Glomerular visceral epithelial cell (primary cell): Measurements from ENCODE around the gene BUD13.

Experiments used
- DNase-seq: peaks from one replicate; pipeline ENCODE4 v3.0.0-alpha.2; 2016; ENCODE audit errors: extremely low spot score

Gene BUD13

DNA sequence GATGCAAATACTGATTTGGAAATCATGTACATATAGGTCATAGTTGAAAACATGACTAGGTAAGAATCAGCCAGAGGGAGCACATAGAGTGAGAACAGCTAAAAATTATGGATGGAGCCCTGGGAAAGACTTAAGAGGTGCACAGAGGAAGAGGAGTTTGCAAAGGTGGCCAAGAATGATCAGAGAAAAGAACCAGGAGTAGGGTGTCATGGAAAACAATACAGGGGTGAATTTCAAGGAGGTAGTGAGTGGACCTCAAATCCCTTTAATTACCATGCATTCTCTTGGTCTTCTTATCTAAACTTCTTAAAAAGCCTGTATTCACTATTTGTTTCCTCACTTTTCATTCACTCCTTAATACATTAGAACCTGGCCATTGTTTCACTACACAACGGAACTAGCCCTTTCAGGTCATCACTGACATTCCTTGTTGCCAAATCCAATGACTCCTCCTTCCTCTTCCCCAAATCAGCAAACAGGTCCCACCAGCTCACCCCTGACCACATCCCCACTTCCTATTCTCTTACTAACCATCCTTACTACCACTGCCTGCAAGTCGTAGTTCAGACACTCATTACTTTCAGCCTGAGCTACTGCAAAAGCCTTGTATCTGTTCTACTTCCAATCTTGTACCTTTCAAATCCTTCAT lies 22.6 kb downstream of the BUD13 start:
- DNase-seq: no peak

DNA sequence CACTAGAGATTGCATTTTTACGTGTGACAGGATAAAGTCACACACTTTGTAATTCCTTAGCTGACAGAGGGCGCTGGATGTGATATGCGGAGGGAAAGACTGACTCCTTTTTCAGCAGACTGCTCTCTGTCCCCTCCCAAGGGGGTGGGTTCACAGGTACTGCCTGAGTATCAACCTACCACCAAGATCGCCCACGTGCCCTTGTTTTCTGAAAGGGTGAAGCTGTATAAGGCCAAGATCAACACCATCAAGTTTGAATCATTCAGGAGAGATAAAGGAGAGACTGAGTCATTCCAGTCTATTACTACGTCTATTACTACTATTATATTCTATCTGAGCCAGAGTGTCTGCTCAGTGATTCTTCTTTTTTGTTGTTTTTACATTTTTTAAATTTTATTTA lies 30.7 kb downstream of the BUD13 start:
- no peak for DNase-seq

DNA sequence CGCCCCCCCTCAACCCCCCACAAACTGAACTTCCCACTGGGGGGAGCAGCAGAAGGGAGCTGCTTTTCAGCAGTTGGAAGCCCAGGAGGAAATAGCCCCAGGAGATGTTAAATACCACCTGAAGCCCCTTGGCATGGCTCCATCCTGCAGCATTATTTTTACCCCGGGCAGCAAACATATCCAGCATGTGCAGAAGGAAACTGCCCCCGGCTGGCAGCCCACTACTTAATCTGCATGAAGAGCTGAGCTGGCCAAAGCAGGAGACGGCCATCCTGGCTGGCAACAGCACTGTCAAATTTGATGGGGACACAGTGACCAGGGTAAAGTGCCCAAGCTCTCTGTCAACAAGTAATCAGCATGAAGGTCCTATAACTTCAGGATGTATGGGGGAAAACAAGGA lies 32.0 kb downstream of the BUD13 start:
- no peak for DNase-seq

DNA sequence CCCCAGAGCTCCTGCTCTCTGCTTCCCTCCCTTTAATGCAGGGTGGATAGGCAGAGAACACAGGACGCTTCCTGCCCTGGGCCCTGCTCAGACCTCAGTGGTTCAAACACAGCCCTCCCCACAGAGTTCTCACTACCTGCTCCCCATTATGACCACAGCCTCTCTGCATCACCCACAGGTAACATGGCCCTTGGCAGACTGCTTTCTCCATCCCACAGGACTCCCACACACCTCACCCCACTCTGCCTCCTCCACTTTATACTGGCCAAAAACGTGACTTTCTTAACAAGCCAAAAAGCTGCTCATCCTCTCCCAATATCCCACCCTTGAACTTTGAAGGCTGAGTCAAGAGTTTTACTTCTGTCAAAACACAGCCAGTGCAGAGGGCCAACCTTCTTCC lies 33.8 kb downstream of the BUD13 start:
- DNase-seq: no peak

DNA sequence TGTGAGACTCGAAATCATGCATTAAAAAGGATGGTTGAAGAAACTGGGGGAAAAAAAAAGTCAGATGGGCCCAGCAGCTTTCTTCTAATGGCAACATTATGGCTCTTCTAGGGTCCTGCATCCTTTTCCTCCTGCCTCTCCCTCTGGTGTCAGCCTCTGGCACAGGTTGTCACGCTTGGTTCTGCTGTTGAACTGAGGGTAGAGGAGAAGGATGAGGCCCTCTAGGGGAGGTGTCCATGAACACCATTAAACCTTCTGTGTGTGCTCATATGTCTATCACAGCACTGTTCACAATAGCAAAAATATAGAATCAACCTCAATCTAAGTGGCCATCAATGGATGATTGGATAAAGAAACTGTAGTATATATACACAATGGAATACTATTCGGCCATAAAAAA lies 36.0 kb downstream of the BUD13 start:
- DNase-seq: no peak

DNA sequence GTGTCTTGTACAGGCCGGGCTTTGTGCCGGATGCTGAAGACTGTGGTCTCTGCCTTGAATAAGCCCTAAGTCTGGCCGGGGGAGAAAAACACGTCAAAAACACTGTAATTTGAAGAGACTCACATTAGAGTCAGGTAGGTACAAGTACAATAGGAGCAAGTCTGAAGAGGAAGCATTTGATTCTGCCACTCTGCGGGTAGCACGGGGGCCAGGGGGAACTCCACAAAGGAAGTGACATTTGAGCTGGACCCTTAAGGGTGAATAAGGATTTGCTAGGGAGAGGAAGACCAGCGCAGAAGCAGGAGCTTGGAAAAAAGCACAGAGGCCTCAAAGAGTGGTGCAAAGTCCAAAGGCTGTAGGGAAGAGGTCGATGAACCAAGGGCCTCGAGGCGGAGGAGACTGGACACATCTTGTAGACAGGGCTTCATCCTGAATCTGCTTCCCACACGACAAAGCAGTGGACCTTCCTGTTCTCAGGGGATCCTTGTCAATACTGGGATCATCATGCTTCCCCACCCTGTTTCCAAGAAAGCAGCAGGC lies 38.7 kb downstream of the BUD13 start:
- DNase-seq: no peak

DNA sequence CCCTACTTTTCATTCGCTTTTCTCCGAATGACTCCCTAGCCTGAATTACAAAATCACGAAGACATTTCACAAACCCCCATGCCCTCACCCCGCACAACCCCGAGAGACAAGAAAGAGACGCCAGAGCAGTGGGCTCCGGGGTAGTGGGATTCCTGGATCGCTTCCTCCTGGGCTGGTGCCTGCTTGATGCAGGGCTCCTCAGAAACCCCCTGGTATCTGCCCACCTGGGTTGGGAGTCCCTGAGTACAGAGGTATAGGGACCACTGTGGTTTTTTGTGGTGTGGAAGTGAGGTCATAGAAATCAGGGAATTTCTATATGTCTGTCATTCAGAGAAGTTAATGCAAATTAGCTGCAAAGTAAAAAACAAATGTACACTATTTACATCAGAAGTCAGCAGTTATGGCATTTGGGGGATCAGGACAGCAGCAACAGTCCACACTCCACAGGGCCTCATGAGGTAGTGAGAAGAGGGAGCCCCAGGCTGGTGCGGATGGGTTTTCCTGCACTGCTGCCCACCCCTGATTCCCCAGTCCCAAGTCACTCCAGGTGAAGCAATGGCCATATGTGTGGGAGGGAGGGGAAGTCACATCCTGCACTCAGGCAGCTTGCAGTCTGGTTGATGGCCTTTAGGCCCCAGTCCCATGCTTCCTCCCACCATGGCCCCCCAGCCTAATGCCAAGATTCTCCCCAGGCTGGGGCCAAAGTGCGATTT lies 39.6 kb downstream of the BUD13 start:
- no peak for DNase-seq

DNA sequence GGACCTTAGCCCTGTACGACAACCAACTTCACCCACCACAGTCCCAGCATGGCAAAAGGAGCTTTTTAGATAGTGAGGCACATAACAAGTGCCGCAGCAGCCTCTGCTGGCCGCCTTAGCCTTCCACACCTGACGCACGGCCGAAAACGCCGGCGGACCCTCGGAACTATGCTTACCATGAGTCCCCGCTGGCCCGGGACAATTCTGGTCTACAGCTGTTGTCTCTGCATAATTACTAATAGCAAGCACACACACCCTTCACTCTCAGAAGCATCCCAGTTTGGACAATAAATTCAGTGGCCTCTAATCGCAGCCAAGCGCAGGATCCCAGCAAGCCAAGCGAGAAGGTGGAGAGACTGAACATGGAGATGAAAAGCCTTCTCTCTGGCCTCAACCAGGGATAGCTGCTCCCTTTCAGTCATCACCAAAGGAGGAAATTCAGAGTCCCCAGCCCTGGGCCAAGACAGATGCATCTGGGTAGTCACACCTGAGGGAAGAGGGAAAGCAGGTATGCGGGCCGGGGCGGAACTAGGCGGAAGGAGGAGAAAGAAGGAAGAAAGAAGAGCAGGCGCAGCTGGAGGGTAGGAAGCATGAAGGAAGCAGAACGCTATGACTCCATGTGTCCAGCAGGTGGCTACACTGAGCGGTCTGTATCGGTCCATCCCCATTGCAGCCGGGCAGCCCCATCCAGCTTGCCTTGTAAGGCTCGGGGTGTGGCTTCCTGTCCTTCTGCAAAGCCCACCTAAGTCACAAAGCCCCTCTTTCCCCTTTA lies 40.3 kb downstream of the BUD13 start:
- peak; percentile 63 for DNase-seq

DNA sequence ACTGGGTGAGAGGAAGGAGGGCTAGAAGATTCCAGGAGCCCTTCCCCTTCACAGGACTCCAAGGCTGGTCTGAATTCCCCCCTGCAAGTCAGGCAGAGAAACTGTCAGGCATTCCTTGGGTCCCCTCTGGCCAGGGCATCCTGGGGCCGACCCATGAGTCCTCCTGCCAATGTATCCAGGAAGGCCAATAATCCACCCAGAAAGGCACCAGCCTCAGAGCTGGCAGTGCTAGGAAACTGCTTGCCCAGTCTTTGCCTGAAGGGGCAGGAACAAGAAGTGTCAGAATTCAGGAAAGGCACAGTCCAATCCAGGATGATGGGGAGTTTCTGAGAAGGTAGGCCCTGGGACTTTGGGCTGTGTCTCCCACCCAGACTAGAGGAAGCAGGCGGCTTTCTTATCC lies 41.0 kb downstream of the BUD13 start:
- no peak for DNase-seq

DNA sequence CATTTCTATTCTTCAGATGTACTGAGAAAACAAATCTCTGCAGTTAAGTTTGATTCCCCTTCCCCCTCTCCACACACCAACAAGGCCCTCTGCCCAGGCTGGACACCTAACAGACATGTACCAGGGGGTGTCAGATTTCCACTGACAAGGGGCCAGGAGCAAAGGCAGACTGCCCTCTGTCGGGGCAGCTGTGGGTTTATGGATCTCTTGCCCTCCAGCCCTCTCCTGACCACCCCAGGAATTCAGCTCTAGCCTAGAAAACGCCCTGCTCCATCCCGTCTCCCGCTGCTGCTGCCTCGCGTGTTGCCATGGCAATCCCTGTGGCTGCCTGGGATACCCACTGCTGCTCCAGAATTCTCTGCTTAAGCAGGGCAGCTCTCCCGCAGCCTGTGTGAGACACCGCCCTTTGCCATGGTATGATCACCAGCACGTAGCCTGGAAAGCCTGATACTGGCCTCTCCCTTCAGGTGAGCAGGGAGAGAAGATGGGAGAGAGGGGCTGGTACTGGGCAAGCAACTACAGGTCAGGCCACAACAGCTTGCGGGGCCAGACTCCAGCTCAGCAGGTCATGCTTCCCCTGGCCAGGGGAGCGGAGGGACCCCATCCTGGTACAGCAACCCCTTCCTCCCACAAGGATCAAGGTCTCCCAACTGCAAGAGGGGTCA lies 41.6 kb downstream of the BUD13 start:
- DNase-seq: no peak

DNA sequence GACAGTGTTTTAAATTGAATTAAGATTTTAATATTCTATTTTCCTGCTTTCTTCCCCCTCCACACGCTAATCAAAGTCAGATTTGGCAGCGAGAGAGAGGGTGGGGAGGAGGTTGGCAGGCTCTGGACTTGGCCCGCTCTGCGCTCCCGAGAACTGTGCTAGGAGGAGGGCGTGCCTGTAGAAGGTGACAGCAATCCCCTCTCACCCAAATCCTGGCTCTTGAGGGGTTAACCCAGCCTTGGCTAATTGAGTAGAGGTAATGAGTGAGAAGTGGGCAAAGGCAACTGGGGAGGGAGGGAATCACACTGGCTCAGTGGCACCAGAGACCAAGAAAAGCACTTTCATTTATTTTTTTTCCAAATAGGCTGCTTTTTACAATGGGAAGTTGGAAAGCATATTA lies 42.2 kb downstream of the BUD13 start:
- DNase-seq: no peak

DNA sequence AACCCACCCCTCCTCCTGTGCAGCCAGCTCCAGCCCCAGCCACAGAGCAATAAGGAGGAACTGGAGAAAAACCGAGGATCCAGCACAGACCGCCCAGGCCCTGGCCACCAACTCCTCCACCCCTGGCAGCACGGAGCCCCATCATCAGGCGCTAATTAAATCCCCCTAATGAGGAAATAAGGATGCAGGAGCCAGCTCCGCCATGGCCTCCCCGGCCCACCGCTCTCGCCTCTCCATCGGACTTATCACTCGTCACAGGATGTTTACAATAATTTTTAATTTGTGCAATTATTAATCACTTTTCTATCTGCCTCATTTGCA lies 42.6 kb downstream of the BUD13 start:
- no peak for DNase-seq

DNA sequence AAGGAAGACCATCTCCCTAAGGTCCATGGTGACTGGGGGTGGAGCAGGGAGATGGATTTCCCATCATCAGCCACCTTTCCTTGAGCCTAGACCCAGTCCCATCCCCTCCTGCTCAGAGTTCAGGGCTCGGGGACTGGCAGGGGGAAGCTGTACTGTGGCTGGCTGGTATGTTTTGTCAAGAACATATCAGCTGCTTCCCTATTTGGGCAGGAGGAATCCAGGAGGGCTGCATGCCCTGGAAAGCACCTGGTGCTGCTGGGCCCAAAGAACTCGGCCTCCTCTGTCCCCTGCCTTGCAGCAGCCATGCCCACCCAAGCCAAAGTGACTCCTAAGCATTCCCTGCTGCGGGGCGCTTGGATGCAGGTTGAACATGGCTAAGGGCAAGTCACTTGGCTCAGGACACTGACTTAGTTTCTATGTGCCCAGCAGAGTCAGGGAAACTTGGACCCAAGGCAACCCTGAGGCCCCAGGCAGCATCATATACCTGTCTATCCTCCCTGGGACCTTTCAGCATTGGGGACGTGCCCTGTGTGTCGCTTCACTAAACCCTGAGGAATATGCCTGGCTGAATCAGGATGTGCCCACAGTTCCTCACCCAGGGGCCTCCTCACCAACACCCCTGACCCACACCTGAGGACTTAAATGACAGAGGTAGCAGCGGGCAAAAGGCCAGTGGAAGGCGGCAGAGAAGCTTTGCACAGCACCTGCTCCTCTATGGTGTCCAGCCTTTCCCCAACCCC lies 43.1 kb downstream of the BUD13 start:
- DNase-seq: no peak

DNA sequence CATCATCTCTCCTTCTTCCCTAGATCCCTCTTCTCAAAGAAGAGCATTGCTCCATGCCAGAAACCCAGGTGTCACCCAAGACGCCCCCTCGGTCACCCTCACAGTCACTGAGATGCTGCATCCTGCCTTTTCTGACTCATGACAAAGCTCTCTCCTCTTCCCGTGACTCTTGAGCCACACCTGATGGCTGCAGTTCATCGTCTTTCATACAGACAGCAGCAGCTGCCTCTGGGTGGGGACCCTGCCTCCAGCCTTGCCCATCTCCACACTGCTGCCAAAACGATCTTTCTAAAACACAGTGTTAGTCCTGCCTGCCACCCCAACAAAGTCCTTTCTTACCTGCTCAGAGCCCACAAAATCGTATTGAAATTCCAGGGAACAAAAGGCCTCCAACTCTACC lies 44.8 kb downstream of the BUD13 start:
- DNase-seq: no peak

DNA sequence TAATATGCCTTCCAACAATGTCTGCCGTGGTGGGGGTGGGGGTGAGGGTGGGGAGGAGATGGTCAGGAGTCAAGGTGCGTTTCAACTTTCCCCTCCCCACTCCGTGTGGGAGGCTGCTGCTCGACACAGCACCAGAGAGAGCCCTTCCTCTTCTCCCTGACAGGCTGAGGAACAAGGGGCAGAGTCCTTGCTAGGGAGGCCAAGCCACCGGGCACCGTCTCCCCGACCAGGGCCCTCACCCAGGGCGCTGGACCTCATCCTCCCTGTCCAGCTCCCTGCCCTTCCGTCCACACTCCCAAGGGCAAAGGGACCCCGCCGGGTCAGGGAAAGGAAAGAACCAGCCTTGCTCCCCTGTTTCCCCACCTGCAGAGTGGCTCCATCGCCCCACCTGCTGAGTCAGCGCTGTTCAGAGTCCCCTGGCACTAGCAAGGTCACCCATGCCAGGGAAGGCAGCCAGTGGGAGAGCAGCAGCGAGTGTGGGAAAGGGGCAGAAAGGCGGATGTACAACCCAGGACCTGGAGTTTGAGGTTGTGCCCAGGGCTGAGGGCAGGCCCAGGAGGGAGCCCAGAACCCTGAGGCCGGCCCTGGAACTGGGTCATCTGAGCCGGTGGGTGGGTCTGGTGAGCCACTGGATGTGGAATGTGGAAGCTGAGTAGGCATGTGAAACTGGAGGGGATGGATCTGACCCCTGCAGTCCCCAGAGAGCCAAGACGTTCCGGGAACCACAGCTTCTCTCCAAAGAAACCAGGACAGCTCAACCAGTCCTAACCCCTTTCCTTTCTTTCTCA lies 47.2 kb downstream of the BUD13 start:
- DNase-seq: no peak

DNA sequence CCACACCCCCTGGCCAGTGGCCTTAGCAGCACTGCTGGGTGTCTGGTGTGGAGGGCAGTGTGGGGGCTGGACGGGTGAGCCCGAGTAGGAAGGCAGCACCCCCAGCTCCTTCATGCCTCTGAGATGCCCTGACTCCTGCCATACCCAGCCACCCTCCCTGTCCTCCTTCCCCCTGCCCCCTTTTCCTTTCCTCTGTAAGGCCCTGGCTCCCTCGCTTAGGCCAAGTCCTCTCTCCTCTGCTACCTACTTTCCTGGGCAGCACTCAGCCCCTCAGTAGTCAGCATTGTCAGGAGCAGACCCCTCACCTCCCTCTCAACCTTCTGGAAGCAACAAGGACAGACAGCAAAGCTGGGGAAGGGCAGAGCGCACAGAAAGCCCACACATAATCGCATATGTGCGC lies 48.0 kb downstream of the BUD13 start:
- no peak for DNase-seq

DNA sequence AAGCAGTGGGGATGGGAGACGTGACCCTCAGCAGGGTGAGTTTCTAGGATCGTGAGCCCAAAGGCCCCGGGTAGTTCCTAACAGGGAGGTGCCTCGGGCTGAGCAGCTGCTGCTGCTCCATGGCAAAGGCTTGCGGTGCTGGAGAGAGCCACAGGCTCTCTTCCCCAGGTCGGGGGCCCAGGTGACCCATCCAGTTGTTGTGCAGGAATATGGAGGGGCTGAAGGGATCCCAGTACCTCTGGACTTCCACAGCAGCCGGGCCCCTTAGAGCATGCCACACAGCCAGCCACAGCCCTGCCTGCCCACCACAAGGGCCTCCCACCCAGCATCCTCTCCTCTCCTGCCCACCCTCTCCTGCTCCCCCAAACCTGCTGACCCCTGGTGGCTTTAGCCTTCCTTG lies 49.3 kb downstream of the BUD13 start:
- no peak for DNase-seq

DNA sequence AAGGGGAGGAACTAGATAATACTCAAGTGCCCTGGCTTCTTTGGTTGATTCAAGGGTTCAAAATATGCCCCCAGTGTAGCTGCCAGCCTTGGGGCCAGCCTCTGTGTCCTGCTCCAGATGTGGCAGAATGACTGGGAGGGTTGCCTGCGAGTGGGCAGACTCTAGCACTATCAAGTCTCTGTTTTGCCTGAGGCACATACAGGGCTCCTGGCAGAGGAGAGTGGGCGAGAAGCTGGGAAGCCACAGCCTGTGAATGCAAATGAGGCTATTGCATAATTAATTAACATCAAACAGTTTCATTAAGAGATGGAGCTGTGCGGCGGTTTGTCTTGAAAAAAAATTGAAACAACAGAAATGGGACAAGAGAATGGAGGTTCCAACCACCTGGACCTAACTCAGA lies 50.8 kb downstream of the BUD13 start:
- DNase-seq: no peak

DNA sequence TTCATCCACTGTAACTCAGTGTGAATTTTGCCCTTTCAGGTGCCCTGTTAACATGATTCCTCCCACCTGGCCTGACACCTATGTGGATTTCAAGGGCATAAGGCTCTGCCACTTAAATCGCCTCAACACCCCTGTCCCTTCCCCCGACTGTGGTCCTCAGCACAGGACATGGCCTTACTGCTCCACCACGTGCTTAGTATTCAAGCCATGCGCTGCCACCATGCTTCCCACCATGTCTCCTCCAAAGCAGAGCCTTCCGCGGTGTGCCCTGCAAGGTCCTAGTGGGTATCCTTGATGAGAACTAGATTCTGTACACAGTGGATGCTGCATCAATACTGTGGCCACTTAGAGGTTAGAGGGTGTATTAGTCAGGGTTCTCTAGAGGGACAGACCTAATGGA lies 51.9 kb downstream of the BUD13 start:
- no peak for DNase-seq

DNA sequence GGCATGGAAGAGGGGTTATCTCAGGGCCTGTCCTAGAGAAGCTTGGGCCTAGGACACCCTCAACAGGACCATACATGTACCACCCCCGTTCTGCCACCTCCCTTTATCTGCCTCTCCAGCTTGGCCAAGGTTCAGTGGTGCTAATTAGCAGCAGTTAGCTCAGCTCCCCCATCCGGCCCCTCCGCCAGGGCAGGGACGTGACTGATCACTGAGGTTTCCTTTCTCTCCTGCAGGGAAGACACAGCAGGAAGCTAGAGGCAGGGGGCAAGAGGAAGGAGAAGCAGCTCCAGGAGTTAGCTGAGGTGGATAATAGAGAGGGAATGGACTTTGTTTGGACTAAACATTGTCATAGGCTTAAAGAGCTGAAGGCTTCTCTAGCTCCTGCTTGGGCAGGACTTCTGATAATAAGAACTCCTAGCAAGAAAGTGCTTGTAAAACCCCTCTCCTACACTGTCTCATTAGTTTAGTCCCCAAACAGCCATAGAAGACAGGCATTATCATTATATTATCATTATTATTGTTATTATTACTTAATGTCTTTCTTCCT lies 53.8 kb downstream of the BUD13 start:
- DNase-seq: no peak

DNA sequence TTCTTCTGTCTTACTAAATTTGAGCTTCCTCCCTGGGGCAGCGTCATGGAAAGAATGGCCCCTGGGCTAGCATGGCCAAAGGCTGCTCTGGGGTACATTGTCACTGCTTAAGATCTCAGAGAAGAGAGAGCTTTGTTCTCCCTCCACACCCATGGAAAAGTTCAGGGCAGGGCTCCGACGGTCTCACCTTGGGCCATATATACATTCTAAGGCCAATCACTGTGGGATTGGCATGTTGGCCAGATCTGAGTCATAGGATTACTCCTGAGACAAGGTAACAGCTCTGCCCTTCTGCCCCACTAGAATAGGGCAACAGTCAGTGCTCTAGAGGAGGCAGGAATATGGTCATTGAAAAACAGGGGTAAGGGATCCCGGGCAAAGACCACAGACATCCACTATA lies 56.2 kb downstream of the BUD13 start:
- no peak for DNase-seq
